Lung (tissue), 16 donors: ENCODE measurements around the gene STIM2. TPM values are rescaled to one million over a fixed set of nuclear protein-coding genes. Genes with fewer than 3 reads are reported as not detected.
"Not testable (repeated sequence)": the region's sequence is repeated elsewhere in the genome, so short reads cannot be mapped to it uniquely, and the experiment has no call there.

ENCODE experiments used
- ATAC-seq: fragments of 200-7000 bp; cut with Tn5 transposase; one replicate; pipeline ENCODE4 v1.9.1; 2020; ENCODE audit warnings: moderate number of reproducible peaks; ENCODE audit not compliant: insufficient read depth, low FRiP score
- DNase-seq, 3 donors: peaks; one replicate each; pipeline ENCODE4 v3.0.0-alpha.2; 2013 to 2017
- H3K27ac ChIP-seq, 2 donors: one replicate each; pipeline ENCODE4 v1.5.1; 2013; ENCODE audit warnings: mild to moderate bottlenecking in 2 of 2, moderate library complexity in 2 of 2, control low read depth in 1 of 2, inconsistent platforms in 1 of 2, low read depth in 1 of 2, low read length in 1 of 2
- H3K27me3 ChIP-seq, 3 donors: one replicate each; pipeline ENCODE4 v1.5.1; 2013; ENCODE audit warnings: low read length in 2 of 3; ENCODE audit not compliant: control insufficient read depth in 3 of 3, insufficient read depth in 3 of 3
- H3K36me3 ChIP-seq, 4 donors: one replicate each; pipeline ENCODE4 v1.5.1; 2013; ENCODE audit warnings: low read length in 4 of 4, mild to moderate bottlenecking in 1 of 4, moderate library complexity in 1 of 4; ENCODE audit not compliant: control insufficient read depth in 4 of 4, insufficient read depth in 4 of 4
- H3K4me1 ChIP-seq, 5 donors: one replicate each; pipeline ENCODE4 v1.5.1; 2013; ENCODE audit warnings: low read length in 5 of 5, mild to moderate bottlenecking in 2 of 5, moderate library complexity in 1 of 5; ENCODE audit not compliant: control insufficient read depth in 5 of 5, insufficient read depth in 5 of 5
- H3K4me3 ChIP-seq: one replicate; pipeline ENCODE4 v1.5.1; 2013; ENCODE audit warnings: mild to moderate bottlenecking, control low read depth, moderate library complexity
- H3K9ac ChIP-seq, 2 donors: one replicate each; pipeline ENCODE4 v1.5.1; 2013; ENCODE audit warnings: low read length in 2 of 2, control low read depth in 1 of 2; ENCODE audit not compliant: insufficient read depth in 1 of 2
- H3K9me3 ChIP-seq, 4 donors: one replicate each; pipeline ENCODE4 v1.5.1; 2013; ENCODE audit warnings: low read length in 3 of 4, mild to moderate bottlenecking in 1 of 4, moderate library complexity in 1 of 4; ENCODE audit not compliant: control insufficient read depth in 4 of 4, insufficient read depth in 3 of 4
- WGBS, 2 donors: extraction: QIAGEN DNeasy Blood & Tissue Kit; methylation state at CpG; one replicate each; pipeline ENCODE4 v1.1.7; 2013; 5-methylcytosine and 5-hydroxymethylcytosine counted together
- long read RNA-seq, 5 donors: transcript quantifications; one replicate each; lab custom pipeline, GENCODE V29; 2026
- polyA plus RNA-seq, 2 donors: library from polyadenylated mRNA; stranded (reverse); fragments of 200-250 nt; gene quantifications; one replicate each; pipeline ENCODE4 v1.2.1, GENCODE V29; 2013
- total RNA-seq, 2 donors: library from RNA; depleted of rRNA in 1 of 2; stranded (reverse); fragments of >200 nt in 1 of 2; gene quantifications; one replicate each; pipeline ENCODE4 v1.2.1, GENCODE V29; 2014 to 2021
- TF ChIP-seq, protein P1 (sequence below): IDR thresholded peaks from 2 replicates; pipeline ENCODE4 v1.5.1; 2012; ENCODE audit warnings: mild to moderate bottlenecking; ENCODE audit errors: control extremely low read depth, extremely low read depth
- donor health status: control.
- donor health status: control.
- donor health status: Bipolar disorder and iron deficiency.
- donor health status: healthy.
- donor health status: DM: yes; HTN: yes; CAD: no.

The STIM2 gene
- total RNA-seq (10 to 100 TPM; 35.2 to 35.5 TPM), polyA plus RNA-seq (10 to 100 TPM; 12.7 to 16.7 TPM)
- long read RNA-seq, donor 1, full-length matches to known transcripts = 5 of 14 reads
- long read RNA-seq, donor 1, partial matches to known transcripts = 9 of 14 reads
- long read RNA-seq, donor 1, other reads (novel, unspliced or antisense) = 0 of 14 reads
- long read RNA-seq, donor 2 = 0 reads
- long read RNA-seq, donor 3, full-length matches to known transcripts = 1 of 8 reads
- long read RNA-seq, donor 3, partial matches to known transcripts = 7 of 8 reads
- long read RNA-seq, donor 3, other reads (novel, unspliced or antisense) = 0 of 8 reads
- long read RNA-seq, donor 4, partial matches to known transcripts = 6 of 6 reads
- long read RNA-seq, donor 4, other reads (novel, unspliced or antisense) = 0 of 6 reads
- long read RNA-seq, donor 5, full-length matches to known transcripts = 3 of 28 reads
- long read RNA-seq, donor 5, partial matches to known transcripts = 25 of 28 reads
- long read RNA-seq, donor 5, other reads (novel, unspliced or antisense) = 0 of 28 reads

DNA sequence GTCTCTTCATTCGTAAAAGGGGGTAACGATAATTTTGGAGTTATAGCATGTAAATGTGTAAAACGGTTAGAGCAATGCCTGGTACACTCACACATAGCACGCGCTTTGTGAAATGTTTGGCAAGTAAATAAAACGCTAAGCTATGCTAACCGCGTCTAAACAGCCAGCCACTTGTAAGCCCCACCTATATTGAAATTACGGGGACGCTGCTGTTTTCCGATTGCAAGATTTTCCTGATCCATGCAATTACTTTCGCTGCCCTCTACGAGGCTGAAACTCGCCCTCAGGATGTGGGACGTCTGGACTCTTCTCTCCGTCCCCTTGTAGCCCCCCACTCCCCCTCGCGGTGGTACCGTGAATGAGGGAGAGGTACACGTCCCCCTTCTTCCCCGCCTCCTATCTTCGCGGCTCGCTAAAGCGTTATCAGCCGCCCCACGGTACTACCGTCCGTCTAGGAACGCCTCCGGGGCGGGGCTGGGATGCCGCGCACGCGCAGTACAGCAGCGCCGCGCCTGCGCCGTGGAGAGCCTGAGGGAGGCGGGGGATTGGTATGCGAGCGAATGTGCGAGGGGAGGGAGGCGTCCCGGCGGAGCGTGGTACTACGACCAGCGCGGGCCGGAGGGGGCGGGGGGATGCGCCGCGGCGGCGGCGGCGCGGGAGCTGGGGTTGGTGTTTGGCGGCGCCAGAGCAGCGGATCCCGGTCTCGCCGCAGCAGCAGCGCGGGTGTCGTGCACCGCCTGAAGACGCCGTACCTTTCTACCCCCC lies at the start of gene STIM2:
Gene STIM2, plus strand, starts transcription at position 685 of the 765 bp plus-strand sequence.
- Histone ChIP-seq H3K27ac (peak within 1 kb of the TSS; percentile 98 to 99), H3K27me3 (no peaks in the 10 kb centered on the region), H3K9ac (peak within 1 kb of the TSS; percentile 51 to 95), H3K36me3 (no peaks in the 10 kb centered on the region), H3K4me1 (peaks cover 0 to 51% (median 7%) of the 10 kb centered on the region in 5 donors), H3K4me3 (peak within 1 kb of the TSS; percentile 88), H3K9me3 (no peaks in the 10 kb centered on the region)
- DNase-seq = peak; percentile 99
- TF ChIP-seq, protein P1, sequence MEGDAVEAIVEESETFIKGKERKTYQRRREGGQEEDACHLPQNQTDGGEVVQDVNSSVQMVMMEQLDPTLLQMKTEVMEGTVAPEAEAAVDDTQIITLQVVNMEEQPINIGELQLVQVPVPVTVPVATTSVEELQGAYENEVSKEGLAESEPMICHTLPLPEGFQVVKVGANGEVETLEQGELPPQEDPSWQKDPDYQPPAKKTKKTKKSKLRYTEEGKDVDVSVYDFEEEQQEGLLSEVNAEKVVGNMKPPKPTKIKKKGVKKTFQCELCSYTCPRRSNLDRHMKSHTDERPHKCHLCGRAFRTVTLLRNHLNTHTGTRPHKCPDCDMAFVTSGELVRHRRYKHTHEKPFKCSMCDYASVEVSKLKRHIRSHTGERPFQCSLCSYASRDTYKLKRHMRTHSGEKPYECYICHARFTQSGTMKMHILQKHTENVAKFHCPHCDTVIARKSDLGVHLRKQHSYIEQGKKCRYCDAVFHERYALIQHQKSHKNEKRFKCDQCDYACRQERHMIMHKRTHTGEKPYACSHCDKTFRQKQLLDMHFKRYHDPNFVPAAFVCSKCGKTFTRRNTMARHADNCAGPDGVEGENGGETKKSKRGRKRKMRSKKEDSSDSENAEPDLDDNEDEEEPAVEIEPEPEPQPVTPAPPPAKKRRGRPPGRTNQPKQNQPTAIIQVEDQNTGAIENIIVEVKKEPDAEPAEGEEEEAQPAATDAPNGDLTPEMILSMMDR = peak; percentile 1
- 1% methylated on average over 60 to 74 of the region's 74 CpGs for WGBS, 2 donors
- peak; percentile 85 for ATAC-seq

DNA sequence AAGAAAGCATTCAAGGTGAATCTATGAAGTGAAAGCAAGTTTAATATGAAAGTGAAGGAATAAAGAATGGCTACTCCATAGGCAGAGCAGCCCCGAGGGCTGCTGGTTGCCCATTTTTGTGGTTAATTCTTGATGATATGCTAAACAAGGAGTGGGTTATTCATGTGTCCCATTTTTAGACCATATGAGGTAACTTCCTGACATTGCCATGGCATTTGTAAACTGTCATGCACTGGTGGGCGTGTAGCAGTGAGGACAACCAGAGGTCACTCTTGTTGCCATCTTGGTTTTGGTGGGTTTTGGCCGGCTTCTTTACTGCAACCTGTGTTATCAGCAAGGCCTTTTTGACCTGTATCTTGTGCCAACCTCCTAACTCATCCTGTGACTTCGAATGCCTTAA lies 49.1 kb upstream of the STIM2 start:
- DNase-seq, H3K36me3 ChIP-seq, H3K27me3 ChIP-seq, H3K4me3 ChIP-seq, H3K9me3 ChIP-seq, ATAC-seq, H3K9ac ChIP-seq: not testable (repeated sequence)
- H3K27ac ChIP-seq = peak overlapping the region; percentile 48 to 52
- WGBS, 2 donors = 63 to 74% methylated on average over 4 of the region's 4 CpGs
- H3K4me1 ChIP-seq = peaks cover 0 to 14% (median 4%) of the 10 kb centered on the region in 5 donors

DNA sequence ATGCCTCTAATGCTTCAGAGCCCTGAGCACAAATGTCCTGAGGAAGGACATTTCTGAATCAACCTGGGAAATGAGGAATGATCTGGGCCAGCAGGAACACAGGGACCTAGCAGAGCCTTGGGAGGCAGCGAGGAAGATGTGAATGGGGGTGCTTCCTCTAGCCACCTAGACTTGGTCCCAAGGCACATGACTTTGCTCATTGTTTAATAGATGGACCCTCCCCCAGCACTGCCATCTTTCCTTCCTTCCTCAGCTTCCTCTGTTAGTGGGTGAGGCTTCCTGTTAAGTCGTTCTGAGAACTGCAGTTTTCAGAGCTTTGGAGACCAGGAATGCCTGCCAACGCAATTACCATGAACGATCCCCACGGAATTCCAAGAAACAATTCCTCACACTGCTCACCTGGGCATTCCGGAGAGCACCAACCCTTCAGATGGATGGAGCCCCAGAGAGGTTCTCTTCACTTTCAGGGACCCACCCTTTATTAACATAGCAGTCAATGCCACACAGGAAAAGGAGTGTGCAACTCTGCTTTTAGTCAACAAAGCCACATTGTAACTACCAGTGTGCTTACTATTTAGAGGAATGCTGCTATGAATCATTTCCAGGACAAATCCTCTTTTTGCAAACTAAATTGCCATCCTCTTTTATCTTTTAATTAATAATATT lies 48.5 kb upstream of the STIM2 start:
- DNase-seq (peak in 1 of 3 donors; percentile 44), ATAC-seq (peak; percentile 74)
- TF ChIP-seq, protein P1 = no peak
- Histone ChIP-seq H3K36me3 (no peaks in the 10 kb centered on the region), H3K27ac (peak overlapping the region; percentile 48 to 52), H3K4me1 (peaks cover 0 to 14% (median 4%) of the 10 kb centered on the region in 5 donors), H3K4me3 (no peak overlapping the region), H3K9ac (no peak overlapping the region), H3K27me3 (no peaks in the 10 kb centered on the region), H3K9me3 (peaks cover 0 to 2% (median 0%) of the 10 kb centered on the region in 4 donors)
- 36 to 46% methylated on average over 6 of the region's 6 CpGs for WGBS, 2 donors
